ENCODE results near the gene ZNF205.

The ZNF205 gene

DNA sequence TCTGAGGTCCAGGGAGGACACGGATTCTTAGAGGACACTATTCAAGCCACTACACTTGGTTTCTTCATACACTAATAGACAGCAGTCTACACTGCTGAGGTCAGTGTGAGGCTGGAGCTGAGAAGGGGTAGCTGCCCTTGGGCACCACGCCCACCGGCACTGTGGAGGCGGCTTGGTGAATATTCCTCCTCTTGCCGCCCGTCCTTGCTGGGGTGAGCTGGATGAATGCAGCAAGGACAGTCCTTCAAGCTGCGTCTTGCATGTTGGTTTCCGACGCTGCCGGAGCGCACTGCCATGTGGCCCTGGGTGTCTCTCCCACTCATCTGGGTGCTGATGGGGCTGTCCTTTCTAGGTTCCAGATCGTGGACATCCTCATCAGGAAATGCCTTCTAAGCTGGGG is 2.6 kb downstream of the ZNF205 start:
- DNase-seq (ENCODE audit: low read depth): no peak
- H3K4me3 ChIP-seq (ENCODE audit: low read length): no peak overlapping the region
- TF ChIP-seq, protein P1, sequence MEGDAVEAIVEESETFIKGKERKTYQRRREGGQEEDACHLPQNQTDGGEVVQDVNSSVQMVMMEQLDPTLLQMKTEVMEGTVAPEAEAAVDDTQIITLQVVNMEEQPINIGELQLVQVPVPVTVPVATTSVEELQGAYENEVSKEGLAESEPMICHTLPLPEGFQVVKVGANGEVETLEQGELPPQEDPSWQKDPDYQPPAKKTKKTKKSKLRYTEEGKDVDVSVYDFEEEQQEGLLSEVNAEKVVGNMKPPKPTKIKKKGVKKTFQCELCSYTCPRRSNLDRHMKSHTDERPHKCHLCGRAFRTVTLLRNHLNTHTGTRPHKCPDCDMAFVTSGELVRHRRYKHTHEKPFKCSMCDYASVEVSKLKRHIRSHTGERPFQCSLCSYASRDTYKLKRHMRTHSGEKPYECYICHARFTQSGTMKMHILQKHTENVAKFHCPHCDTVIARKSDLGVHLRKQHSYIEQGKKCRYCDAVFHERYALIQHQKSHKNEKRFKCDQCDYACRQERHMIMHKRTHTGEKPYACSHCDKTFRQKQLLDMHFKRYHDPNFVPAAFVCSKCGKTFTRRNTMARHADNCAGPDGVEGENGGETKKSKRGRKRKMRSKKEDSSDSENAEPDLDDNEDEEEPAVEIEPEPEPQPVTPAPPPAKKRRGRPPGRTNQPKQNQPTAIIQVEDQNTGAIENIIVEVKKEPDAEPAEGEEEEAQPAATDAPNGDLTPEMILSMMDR (conservative IDR thresholded peaks at IDR 0.05; ENCODE audit: low read depth, low read length): no peak

DNA sequence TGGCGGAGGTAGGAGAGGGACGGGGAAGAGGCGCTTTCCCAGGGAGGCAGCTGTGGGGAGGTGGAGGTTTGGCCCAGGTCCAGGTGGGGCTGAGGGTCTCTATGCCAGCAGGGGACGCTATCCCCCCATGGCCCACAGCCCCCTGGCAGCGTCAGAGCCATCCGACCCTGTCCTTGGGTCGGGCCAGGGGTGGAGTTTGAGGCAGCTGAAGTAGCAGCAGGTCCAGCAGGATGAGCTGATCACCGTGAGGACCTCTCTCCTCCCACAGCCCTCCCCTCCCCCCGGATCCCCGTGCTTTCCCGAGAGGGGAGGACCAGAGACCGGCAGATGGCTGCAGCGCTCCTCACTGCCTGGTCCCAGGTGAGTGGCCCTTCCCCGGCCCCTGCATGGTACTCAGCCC is 3.2 kb downstream of the ZNF205 start:
- H3K4me3 ChIP-seq (ENCODE audit: low read length): no peak overlapping the region
- TF ChIP-seq, protein P1 (conservative IDR thresholded peaks at IDR 0.05; ENCODE audit: low read depth, low read length): no peak
- DNase-seq (ENCODE audit: low read depth): no peak

DNA sequence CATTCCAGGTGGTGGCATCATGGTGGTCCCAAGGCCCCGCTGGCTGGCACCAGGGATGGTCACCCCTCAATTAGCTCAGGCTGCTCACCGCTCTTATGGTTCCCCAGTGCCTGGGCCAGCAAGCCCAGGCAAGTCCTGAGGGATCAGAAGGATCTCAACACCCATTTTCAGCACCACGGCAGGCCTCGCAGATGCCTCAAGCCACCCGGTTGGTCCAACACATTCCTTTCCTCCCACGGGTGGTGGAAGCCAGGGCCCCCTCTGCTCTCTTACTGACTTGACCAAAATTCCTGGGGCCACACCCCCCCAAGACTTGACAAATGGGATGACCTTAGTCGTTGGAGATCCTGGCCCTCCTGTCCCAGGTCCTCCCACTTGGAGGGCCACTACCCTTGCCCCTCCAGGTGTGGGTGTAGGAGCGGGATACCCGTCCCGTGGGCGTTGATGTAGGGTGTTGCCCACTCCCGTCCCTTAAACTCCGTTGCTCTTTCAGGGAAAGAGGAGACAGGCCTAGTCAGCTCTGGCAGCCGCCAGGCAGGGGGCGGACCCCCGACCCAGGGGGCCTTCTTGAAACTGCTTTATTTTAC is 5.9 kb downstream of the ZNF205 start:
- no peak overlapping the region for H3K4me3 ChIP-seq (ENCODE audit: low read length)
- no peak for DNase-seq (ENCODE audit: low read depth)
- TF ChIP-seq, protein P1 (conservative IDR thresholded peaks at IDR 0.05; ENCODE audit: low read depth, low read length): no peak

DNA sequence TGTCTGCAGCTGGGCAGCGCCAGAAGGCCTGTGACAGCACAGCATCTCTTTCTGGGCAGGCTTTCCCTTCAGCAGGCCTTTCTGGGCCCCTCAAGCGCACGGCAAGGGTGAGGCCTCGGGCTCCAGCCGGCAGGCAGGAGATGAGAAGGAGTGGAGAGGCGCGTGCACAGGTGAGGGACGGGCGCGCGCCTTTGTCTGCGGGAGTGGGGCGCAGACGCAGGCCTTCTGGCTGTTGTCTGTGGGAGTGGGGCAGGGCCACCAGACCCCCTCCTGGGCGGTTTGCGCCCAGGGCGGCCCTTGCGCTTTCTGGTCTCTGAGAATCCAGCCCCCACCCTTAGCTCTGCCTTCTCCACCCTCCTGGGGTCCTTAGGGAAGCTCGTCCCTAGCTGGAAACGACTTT is 6.5 kb downstream of the ZNF205 start:
- no peak overlapping the region for H3K4me3 ChIP-seq (ENCODE audit: low read length)
- no peak for DNase-seq (ENCODE audit: low read depth)
- TF ChIP-seq, protein P1 (conservative IDR thresholded peaks at IDR 0.05; ENCODE audit: low read depth, low read length): no peak

DNA sequence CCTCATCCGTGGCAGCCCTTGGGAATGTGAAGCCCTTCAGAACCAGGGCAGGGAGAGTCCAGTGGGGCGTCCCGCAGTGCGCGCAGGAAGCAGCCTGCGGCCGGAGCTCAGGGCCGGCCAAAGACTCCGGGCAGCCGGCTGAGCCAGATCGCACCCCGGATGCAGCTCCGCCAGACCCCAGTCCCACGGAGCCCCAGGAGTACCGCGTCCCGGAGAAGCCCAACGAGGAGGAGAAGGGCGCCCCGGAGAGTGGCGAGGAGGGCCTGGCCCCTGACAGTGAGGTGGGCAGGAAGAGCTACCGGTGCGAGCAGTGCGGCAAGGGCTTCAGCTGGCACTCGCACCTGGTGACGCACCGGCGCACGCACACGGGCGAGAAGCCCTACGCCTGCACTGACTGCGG is 6.9 kb downstream of the ZNF205 start:
- H3K4me3 ChIP-seq (ENCODE audit: low read length): no peak overlapping the region
- no peak for DNase-seq (ENCODE audit: low read depth)
- TF ChIP-seq, protein P1 (conservative IDR thresholded peaks at IDR 0.05; ENCODE audit: low read depth, low read length): no peak

DNA sequence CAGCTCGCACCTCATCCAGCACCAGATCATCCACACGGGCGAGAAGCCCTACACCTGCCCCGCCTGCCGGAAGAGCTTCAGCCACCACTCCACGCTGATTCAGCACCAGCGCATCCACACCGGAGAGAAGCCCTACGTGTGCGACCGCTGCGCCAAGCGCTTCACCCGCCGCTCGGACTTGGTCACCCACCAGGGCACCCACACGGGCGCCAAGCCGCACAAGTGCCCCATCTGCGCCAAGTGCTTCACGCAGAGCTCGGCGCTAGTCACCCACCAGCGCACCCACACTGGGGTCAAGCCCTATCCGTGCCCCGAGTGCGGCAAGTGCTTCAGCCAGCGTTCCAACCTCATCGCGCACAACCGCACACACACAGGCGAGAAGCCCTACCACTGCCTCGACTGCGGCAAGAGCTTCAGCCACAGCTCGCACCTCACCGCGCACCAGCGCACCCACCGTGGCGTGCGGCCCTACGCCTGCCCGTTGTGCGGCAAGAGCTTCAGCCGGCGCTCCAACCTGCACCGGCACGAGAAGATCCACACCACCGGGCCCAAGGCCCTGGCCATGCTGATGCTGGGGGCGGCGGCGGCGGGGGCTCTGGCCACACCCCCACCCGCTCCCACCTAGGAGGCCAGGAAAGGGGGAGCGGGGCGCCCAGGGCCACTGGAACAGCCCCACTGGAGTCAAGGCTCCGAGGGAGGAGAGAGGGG is 7.5 kb downstream of the ZNF205 start:
- DNase-seq (ENCODE audit: low read depth): no peak
- H3K4me3 ChIP-seq (ENCODE audit: low read length): no peak overlapping the region
- TF ChIP-seq, protein P1 (conservative IDR thresholded peaks at IDR 0.05; ENCODE audit: low read depth, low read length): no peak

DNA sequence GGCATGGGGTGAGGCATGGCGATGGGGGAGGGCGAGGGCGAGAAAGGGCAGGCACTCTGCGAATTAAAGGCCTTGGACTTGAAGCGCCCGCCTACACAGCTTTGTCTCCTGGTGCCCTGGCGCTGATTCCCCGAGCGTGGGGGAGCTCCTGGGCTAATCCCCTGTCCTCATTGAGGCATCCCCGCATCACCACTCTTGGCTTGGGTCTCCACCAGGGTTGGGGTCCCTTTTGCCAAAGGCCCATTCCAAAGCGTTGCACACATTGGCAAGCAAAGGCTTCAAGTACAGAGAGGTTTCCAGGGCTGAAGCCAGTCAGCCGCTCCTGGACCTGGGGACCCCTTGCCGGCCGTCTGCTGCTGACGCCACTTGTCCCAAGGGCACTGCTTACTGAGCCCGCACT is 8.0 kb downstream of the ZNF205 start:
- DNase-seq (ENCODE audit: low read depth): no peak
- TF ChIP-seq, protein P1 (conservative IDR thresholded peaks at IDR 0.05; ENCODE audit: low read depth, low read length): no peak
- H3K4me3 ChIP-seq (ENCODE audit: low read length): no peak overlapping the region

All from retinal pigment epithelial cell (primary cell).